ENCODE measurements around the gene SLCO4A1. TPM values are rescaled to one million over a fixed set of nuclear protein-coding genes. Genes with fewer than 3 reads are reported as not detected.

Gene SLCO4A1
- total RNA-seq, 2 donors from 2014 or later, result 2.6 to 6.2 TPM

DNA sequence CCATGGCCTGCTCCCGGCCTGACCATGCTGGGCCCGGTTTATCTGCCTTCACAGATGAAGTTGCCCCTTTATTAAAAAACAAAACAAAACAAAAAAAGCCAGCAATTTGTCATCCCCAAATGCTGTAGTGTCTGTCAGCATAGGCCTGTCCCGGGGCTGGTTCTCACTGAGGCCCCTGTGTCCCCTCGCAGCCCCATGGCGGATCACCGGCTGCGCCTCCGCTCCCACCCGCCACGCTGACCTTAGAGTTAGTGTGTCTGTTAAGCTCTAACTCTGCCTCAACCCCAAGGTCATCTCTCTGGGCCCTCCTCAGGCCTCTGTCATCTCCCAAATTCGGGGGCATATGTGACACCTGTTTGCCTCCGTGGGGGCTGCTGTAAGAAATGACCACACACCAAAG lies 11.1 kb downstream of the SLCO4A1 start:
- H3K4me1 ChIP-seq, result peaks cover 24% of the 10 kb centered on the region
- 91 to 93% methylated on average over 12 of the region's 12 CpGs for WGBS, 2 donors
- intact Hi-C loops (cut with DNase I), result no loop called here
- ATAC-seq (no peak), DNase-seq (no peak)
- H3K4me3 ChIP-seq, result no peak overlapping the region
- no peaks in the 10 kb centered on the region for H3K36me3 ChIP-seq (replicated peaks in 1 of 2; ENCODE audit: insufficient read depth in 1 of 2, low read depth in 2 of 2)
- no peaks in the 10 kb centered on the region for H3K9me3 ChIP-seq
- H3K27me3 ChIP-seq, result no peaks in the 10 kb centered on the region
- TF ChIP-seq, protein P1, sequence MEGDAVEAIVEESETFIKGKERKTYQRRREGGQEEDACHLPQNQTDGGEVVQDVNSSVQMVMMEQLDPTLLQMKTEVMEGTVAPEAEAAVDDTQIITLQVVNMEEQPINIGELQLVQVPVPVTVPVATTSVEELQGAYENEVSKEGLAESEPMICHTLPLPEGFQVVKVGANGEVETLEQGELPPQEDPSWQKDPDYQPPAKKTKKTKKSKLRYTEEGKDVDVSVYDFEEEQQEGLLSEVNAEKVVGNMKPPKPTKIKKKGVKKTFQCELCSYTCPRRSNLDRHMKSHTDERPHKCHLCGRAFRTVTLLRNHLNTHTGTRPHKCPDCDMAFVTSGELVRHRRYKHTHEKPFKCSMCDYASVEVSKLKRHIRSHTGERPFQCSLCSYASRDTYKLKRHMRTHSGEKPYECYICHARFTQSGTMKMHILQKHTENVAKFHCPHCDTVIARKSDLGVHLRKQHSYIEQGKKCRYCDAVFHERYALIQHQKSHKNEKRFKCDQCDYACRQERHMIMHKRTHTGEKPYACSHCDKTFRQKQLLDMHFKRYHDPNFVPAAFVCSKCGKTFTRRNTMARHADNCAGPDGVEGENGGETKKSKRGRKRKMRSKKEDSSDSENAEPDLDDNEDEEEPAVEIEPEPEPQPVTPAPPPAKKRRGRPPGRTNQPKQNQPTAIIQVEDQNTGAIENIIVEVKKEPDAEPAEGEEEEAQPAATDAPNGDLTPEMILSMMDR (IDR thresholded peaks at IDR 0.05), result no peak
- no peak for TF ChIP-seq POLR2A (IDR thresholded peaks at IDR 0.05)
- peak overlapping the region in 3 of 4 donors; percentile 95 to 99 (median 99) for H3K27ac ChIP-seq

DNA sequence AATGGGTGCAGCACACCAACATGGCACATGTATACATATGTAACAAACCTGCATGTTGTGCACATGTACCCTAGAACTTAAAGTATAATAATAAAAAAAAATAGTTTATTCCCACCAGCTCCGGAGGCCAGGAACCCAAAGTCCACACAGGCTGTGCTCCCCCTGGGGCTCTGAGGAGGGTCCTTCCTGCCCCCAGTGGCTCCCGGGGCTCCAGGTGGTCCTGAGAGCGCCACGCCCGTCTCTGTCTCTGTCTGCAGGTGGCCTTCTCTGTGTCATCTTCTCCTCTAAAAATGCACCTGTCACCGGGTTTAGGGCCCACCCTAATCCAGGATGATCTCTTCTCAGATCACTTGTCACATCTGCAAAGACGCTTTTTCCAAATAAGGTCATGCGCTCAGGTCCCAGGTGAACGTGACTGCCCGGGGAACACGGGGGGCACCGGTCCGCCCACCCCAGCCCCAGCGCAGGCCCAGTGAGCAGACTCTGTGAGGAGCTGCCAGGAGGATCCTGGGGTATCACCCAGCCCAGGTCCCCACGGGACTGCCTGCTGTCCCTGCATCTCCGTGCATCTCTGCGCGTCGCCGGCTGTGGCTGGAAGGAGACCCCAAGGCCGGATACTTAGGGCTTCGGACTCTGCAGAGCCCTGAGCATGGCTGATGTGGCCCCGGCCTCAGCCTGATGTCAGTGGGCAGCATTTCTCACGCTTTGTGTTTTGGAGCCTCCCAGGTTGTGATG lies 11.8 kb downstream of the SLCO4A1 start:
- H3K27me3 ChIP-seq, result no peaks in the 10 kb centered on the region
- intact Hi-C loops (cut with DNase I), result no loop called here
- WGBS, 2 donors, result 90 to 91% methylated on average over 15 of the region's 24 CpGs
- TF ChIP-seq, protein P1 (IDR thresholded peaks at IDR 0.05), result no peak
- no peak for TF ChIP-seq POLR2A (IDR thresholded peaks at IDR 0.05)
- DNase-seq (no peak), ATAC-seq (no peak)
- peaks cover 24% of the 10 kb centered on the region for H3K4me1 ChIP-seq
- no peak overlapping the region for H3K27ac ChIP-seq
- H3K9me3 ChIP-seq, result no peaks in the 10 kb centered on the region
- H3K4me3 ChIP-seq, result no peak overlapping the region
- no peaks in the 10 kb centered on the region for H3K36me3 ChIP-seq (replicated peaks in 1 of 2; ENCODE audit: insufficient read depth in 1 of 2, low read depth in 2 of 2)

DNA sequence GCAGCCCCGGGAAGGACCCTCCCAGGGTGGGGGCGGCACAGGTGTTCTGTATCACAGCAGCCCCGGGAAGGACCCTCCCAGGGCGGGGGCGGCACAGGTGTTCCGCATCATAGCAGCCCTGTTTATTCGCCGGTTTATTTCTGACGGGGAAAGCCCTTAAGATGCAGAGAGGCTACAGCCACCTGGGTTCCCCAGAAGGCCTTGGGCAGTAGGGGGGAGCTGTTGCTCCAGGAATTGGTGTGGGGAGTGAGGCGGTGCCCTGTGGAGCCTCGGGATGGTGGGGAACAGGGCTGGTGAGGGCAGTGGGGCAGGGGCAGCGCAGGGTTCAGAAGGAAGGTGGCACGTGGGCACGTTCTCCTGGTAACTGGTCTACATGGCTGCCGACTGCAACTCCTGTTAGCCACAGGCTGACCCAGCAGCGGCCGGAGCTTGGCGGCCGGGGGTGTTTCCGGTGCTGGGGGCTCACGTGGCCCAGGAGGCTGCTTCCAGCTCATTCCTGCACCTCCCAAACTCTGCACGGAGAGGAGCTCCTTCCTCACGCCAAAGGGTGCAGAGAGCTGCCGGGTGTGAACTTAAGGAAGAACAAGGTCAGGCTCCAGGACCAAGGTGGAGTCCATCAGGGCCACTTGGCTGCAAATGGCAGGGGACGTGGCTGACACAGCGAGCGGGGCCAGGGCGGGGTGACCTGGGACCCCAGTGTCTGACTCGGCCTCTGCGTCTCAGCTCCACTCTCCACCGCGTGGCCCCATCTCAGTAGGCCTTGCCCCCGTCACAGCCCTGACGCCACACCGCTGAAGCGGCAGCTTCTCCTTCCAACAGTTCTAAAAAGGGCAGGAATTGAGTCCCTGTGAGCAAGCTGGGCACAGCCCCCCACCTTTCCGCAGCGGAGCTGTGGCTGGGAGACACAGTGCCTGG lies 13.2 kb downstream of the SLCO4A1 start:
- Histone ChIP-seq H3K4me3 (no peak overlapping the region), H3K27ac (no peak overlapping the region), H3K9me3 (no peaks in the 10 kb centered on the region), H3K27me3 (no peaks in the 10 kb centered on the region), H3K36me3 (replicated peaks in 1 of 2; ENCODE audit: insufficient read depth in 1 of 2, low read depth in 2 of 2) (no peaks in the 10 kb centered on the region), H3K4me1 (peaks cover 24% of the 10 kb centered on the region)
- DNase-seq (no peak), ATAC-seq (no peak)
- 81 to 93% methylated on average over 22 to 37 of the region's 38 CpGs for WGBS, 2 donors
- intact Hi-C loops (cut with DNase I), result no loop called here
- TF ChIP-seq, protein P1 (IDR thresholded peaks at IDR 0.05), result no peak
- TF ChIP-seq POLR2A (IDR thresholded peaks at IDR 0.05), result no peak

DNA sequence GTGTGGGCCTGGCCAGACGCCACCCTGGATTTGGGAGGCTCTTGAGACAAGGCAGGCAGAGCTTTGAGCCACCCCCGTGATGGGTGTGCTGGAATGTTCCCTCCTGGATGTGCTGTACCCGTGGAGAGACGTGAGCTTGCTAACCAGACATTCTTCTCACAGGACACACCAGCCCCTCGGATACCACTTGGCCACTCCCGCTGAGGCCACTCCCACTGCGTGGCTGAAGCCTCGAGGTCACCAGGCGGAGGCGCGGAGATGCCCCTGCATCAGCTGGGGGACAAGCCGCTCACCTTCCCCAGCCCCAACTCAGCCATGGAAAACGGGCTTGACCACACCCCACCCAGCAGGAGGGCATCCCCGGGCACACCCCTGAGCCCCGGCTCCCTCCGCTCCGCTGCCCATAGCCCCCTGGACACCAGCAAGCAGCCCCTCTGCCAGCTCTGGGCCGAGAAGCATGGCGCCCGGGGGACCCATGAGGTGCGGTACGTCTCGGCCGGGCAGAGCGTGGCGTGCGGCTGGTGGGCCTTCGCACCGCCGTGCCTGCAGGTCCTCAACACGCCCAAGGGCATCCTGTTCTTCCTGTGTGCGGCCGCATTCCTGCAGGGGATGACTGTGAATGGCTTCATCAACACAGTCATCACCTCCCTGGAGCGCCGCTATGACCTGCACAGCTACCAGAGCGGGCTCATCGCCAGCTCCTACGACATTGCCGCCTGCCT lies 14.1 kb downstream of the SLCO4A1 start:
- no peak overlapping the region for H3K27ac ChIP-seq
- ATAC-seq (no peak), DNase-seq (no peak)
- H3K4me3 ChIP-seq, result no peak overlapping the region
- TF ChIP-seq, protein P1 (IDR thresholded peaks at IDR 0.05), result no peak
- no peak for TF ChIP-seq POLR2A (IDR thresholded peaks at IDR 0.05)
- H3K4me1 ChIP-seq, result peaks cover 18% of the 10 kb centered on the region
- intact Hi-C loops (cut with DNase I), result no loop called here
- H3K27me3 ChIP-seq, result no peaks in the 10 kb centered on the region
- WGBS, 2 donors, result 88 to 89% methylated on average over 16 to 38 of the region's 39 CpGs
- no peaks in the 10 kb centered on the region for H3K36me3 ChIP-seq (replicated peaks in 1 of 2; ENCODE audit: insufficient read depth in 1 of 2, low read depth in 2 of 2)
- H3K9me3 ChIP-seq, result no peaks in the 10 kb centered on the region
